Keratinocyte (primary cell): ENCODE results near the gene CNTROB.

Experiments
- CTCF ChIP-seq, 3 experiments: IDR thresholded peaks in 1 of 3; conservative IDR thresholded peaks in 1 of 3; optimal IDR thresholded peaks in 1 of 3; 2 replicates in 2 of 3; 3 replicates in 1 of 3; pipeline versions ENCODE3 to v1.5.1; 2011; ENCODE audit warnings: low read length in 3 of 3, mild to moderate bottlenecking in 3 of 3, moderate library complexity in 2 of 3, control low read depth in 1 of 3, inconsistent platforms in 1 of 3; ENCODE audit not compliant: insufficient read depth in 2 of 3; ENCODE audit errors: extremely low read depth in 1 of 3
- EZH2 ChIP-seq: IDR thresholded peaks from one replicate; pipeline ENCODE4 v1.6.1; 2012; ENCODE audit warnings: inconsistent platforms, mild to moderate bottlenecking, low read length, moderate library complexity

- TF ChIP-seq CTCF (optimal IDR thresholded peaks at IDR 0.05 in 1 of 3, IDR thresholded peaks at IDR 0.05 in 1 of 3, conservative IDR thresholded peaks at IDR 0.05 in 1 of 3; ENCODE audit: extremely low read depth in 1 of 3, insufficient read depth in 2 of 3, low read length in 3 of 3) (no peak), EZH2 (no peak)
Observed at GRCh38 chr17:7984904-7985303, 52.9 kb downstream of the CNTROB start.
